HG02642 (cell line): ENCODE data around the gene CPNE2.

Experiments
- ATAC-seq: cut with Tn5 transposase; IDR thresholded peaks from one replicate; pipeline ENCODE4 v1.9.1; 2021; ENCODE audit warnings: mild to moderate bottlenecking; ENCODE audit not compliant: unreplicated experiment, poor library complexity

CPNE2 gene

GRCh38 chr16:57157533-57157932 lies 65.2 kb downstream of the CPNE2 start:
- no peak for ATAC-seq

- ATAC-seq, result no peak
These were observed 67.1 kb downstream of the CPNE2 start for GRCh38 chr16:57159447-57159846.

- ATAC-seq, result no peak
These were observed 71.5 kb downstream of the CPNE2 start for GRCh38 chr16:57163842-57164241.

GRCh38 chr16:57165483-57165882 lies 73.1 kb downstream of the CPNE2 start:
- no peak for ATAC-seq

- ATAC-seq, result no peak
These were observed 73.6 kb downstream of the CPNE2 start for GRCh38 chr16:57165938-57166337.

- no peak for ATAC-seq
These were observed 74.1 kb downstream of the CPNE2 start for GRCh38 chr16:57166451-57166850.

- no peak for ATAC-seq
These were observed 74.6 kb downstream of the CPNE2 start for GRCh38 chr16:57166951-57167350.

- no peak for ATAC-seq
These were observed 75.2 kb downstream of the CPNE2 start for GRCh38 chr16:57167538-57167937.

GRCh38 chr16:57167953-57168352 lies 75.6 kb downstream of the CPNE2 start:
- ATAC-seq, result no peak

- ATAC-seq, result no peak
These were observed 76.9 kb downstream of the CPNE2 start for GRCh38 chr16:57169327-57169726.

GRCh38 chr16:57172721-57173290 lies 80.4 kb downstream of the CPNE2 start:
- ATAC-seq, result no peak

GRCh38 chr16:57175896-57176295 lies 83.5 kb downstream of the CPNE2 start:
- ATAC-seq, result no peak

GRCh38 chr16:57178196-57178595 lies 85.8 kb downstream of the CPNE2 start:
- no peak for ATAC-seq

- ATAC-seq, result no peak
These were observed 86.4 kb downstream of the CPNE2 start for GRCh38 chr16:57178793-57179212.

GRCh38 chr16:57179215-57179828 lies 86.9 kb downstream of the CPNE2 start:
- ATAC-seq, result no peak

- ATAC-seq, result no peak
These were observed 91.7 kb downstream of the CPNE2 start for GRCh38 chr16:57184113-57184512.

GRCh38 chr16:57184887-57185445 lies 92.6 kb downstream of the CPNE2 start:
- no peak for ATAC-seq

- ATAC-seq, result peak; percentile 46
These were observed 93.1 kb downstream of the CPNE2 start for GRCh38 chr16:57185446-57185944.

GRCh38 chr16:57185945-57186871 lies 93.8 kb downstream of the CPNE2 start, which contains the start of the genes PSME3IP1 and RSPRY1:
PSME3IP1 (minus strand) TSS chr16:57186039; CDS start chr16:57173854, 12,185 bp downstream.
RSPRY1 (plus strand) TSS chr16:57186329; CDS start chr16:57204659, 18,330 bp downstream.
- peak; percentile 91 for ATAC-seq
